Ovary (tissue), 3 donors: Measurements from ENCODE around the gene FAM20C.

Experiments used
- EP300 ChIP-seq: sonication (generic); formaldehyde crosslinking; IDR thresholded peaks from one replicate; pipeline ENCODE4 v1.6.1; 2017; ENCODE audit warnings: antibody characterized with exemption
- POLR2A ChIP-seq: fragments of 450-650 bp; IDR thresholded peaks from one replicate; pipeline ENCODE4 v1.6.1; 2017; ENCODE audit warnings: antibody characterized with exemption, mild to moderate bottlenecking, moderate library complexity
- TF ChIP-seq, protein P1 (sequence below), 3 donors: fragments of 450-650 bp in 2 of 3; fragments of 200-600 bp in 1 of 3; IDR thresholded peaks; one replicate each; pipeline versions ENCODE4 v1.5.1 to v1.8.0; 2016 to 2022; ENCODE audit warnings: antibody characterized with exemption in 3 of 3, mild to moderate bottlenecking in 1 of 3
- donor health status: DM: no; HTN: no; CAD: no.

- TF ChIP-seq, protein P1, sequence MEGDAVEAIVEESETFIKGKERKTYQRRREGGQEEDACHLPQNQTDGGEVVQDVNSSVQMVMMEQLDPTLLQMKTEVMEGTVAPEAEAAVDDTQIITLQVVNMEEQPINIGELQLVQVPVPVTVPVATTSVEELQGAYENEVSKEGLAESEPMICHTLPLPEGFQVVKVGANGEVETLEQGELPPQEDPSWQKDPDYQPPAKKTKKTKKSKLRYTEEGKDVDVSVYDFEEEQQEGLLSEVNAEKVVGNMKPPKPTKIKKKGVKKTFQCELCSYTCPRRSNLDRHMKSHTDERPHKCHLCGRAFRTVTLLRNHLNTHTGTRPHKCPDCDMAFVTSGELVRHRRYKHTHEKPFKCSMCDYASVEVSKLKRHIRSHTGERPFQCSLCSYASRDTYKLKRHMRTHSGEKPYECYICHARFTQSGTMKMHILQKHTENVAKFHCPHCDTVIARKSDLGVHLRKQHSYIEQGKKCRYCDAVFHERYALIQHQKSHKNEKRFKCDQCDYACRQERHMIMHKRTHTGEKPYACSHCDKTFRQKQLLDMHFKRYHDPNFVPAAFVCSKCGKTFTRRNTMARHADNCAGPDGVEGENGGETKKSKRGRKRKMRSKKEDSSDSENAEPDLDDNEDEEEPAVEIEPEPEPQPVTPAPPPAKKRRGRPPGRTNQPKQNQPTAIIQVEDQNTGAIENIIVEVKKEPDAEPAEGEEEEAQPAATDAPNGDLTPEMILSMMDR (IDR thresholded peaks at IDR 0.05) = no peak
- TF ChIP-seq EP300 (no peak), POLR2A (no peak)
These were observed 52.6 kb downstream of the FAM20C start for GRCh38 chr7:244974-245373.
